IMR-90 (cell line): ENCODE data around the gene CIRBP. TPM values are rescaled to one million over a fixed set of nuclear protein-coding genes. Genes with fewer than 3 reads are reported as not detected.

ENCODE experiments used
- ATAC-seq: fragments of 200-7000 bp; cut with Tn5 transposase; 2 replicates; pipeline ENCODE4 v1.9.1; 2020; ENCODE audit warnings: low read depth, mild to moderate bottlenecking, moderate library complexity
- BruUV-seq: library from RNA; stranded (reverse); fragments of 400-500 nt; replicated peaks from 2 replicates; lab custom pipeline; 2021; lab: Mats Ljungman, UMichigan
- CTCF ChIA-PET: fragments of 300-600 bp; formaldehyde crosslinking; extraction: SDS; loops from one replicate; lab custom pipeline; 2021; ENCODE audit warnings: antibody characterized with exemption; lab: Yijun Ruan, JAX
- POLR2A ChIA-PET: fragments of 300-600 bp; sonication (Branson Sonifier 250); formaldehyde crosslinking; loops from one replicate; lab custom pipeline; 2022; ENCODE audit warnings: antibody characterized with exemption; ENCODE audit not compliant: unreplicated experiment; lab: Charles Lee
- DNase-seq: peaks from one replicate; pipeline ENCODE4 v3.0.0; 2013
- H2AFZ ChIP-seq: replicated peaks from 2 replicates; pipeline ENCODE3; 2013; ENCODE audit warnings: low read length, mild to moderate bottlenecking; ENCODE audit not compliant: poor library complexity
- H2AK5ac ChIP-seq: 2 replicates; pipeline ENCODE4 v1.6.1; 2013; ENCODE audit warnings: low read depth, low read length, inconsistent platforms
- H2AK9ac ChIP-seq: replicated peaks from 2 replicates; pipeline ENCODE3; 2013; ENCODE audit warnings: mild to moderate bottlenecking, low read depth, low read length, moderate library complexity; ENCODE audit not compliant: poor library complexity
- H2BK120ac ChIP-seq: 2 replicates; pipeline ENCODE4 v1.6.1; 2013; ENCODE audit warnings: low read depth, low read length, inconsistent platforms
- H2BK15ac ChIP-seq: 3 replicates; pipeline ENCODE4 v1.6.1; 2013; ENCODE audit warnings: low read depth, low read length, inconsistent platforms
- H2BK20ac ChIP-seq: 2 replicates; pipeline ENCODE4 v1.6.1; 2013; ENCODE audit warnings: low read depth, mild to moderate bottlenecking, inconsistent platforms, low read length, moderate library complexity
- H2BK5ac ChIP-seq: 2 replicates; pipeline ENCODE4 v1.6.1; 2013; ENCODE audit warnings: mild to moderate bottlenecking, low read depth, low read length, inconsistent platforms; ENCODE audit not compliant: poor library complexity, severe bottlenecking
- H3K14ac ChIP-seq: replicated peaks from 2 replicates; pipeline ENCODE4 v1.6.1; 2013; ENCODE audit warnings: low read depth, low read length, inconsistent platforms
- H3K18ac ChIP-seq: 2 replicates; pipeline ENCODE4 v1.6.1; 2013; ENCODE audit warnings: low read depth, low read length, control low read depth
- H3K23ac ChIP-seq: 2 replicates; pipeline ENCODE4 v1.6.1; 2013; ENCODE audit warnings: low read depth, low read length, inconsistent platforms
- H3K27ac ChIP-seq: 2 replicates; pipeline ENCODE4 v1.5.1; 2013; ENCODE audit warnings: mild to moderate bottlenecking, control low read depth, low read length; ENCODE audit not compliant: insufficient read depth
- H3K27me3 ChIP-seq: 2 replicates; pipeline ENCODE4 v1.6.1; 2013; ENCODE audit warnings: low read length; ENCODE audit not compliant: control insufficient read depth, insufficient read depth
- H3K36me3 ChIP-seq: 2 replicates; pipeline ENCODE4 v1.6.1; 2013; ENCODE audit warnings: low read length, mixed read lengths; ENCODE audit not compliant: control insufficient read depth, insufficient read depth
- H3K4ac ChIP-seq: 2 replicates; pipeline ENCODE4 v1.6.1; 2013; ENCODE audit warnings: low read depth, low read length, inconsistent platforms
- H3K4me1 ChIP-seq: 2 replicates; pipeline ENCODE4 v1.6.1; 2013; ENCODE audit warnings: low read length, mixed read lengths; ENCODE audit not compliant: control insufficient read depth, insufficient read depth
- H3K4me2 ChIP-seq: 2 replicates; pipeline ENCODE4 v1.6.1; 2013; ENCODE audit warnings: low read depth, mild to moderate bottlenecking, control low read depth, low read length, moderate library complexity
- H3K4me3 ChIP-seq: 2 replicates; pipeline ENCODE4 v1.5.1; 2013; ENCODE audit warnings: low read depth, mild to moderate bottlenecking, control low read depth, low read length, moderate library complexity; ENCODE audit not compliant: insufficient read depth
- H3K56ac ChIP-seq: 2 replicates; pipeline ENCODE4 v1.6.1; 2013; ENCODE audit warnings: low read length, inconsistent platforms; ENCODE audit not compliant: insufficient read depth; ENCODE audit errors: extremely low read depth
- H3K79me1 ChIP-seq, 2 experiments: 2 replicates each; pipeline ENCODE4 v1.6.1; 2013; ENCODE audit warnings: low read length in 2 of 2, inconsistent platforms in 1 of 2, low read depth in 1 of 2
- H3K9ac ChIP-seq: 2 replicates; pipeline ENCODE4 v1.6.1; 2013; ENCODE audit warnings: low read depth, low read length, control low read depth
- H3K9me1 ChIP-seq: 2 replicates; pipeline ENCODE4 v1.6.1; 2013; ENCODE audit warnings: low read length, inconsistent platforms; ENCODE audit not compliant: insufficient read depth
- H3K9me3 ChIP-seq: 2 replicates; pipeline ENCODE4 v1.6.1; 2013; ENCODE audit warnings: low read length; ENCODE audit not compliant: control insufficient read depth, insufficient read depth
- H4K20me1 ChIP-seq: 2 replicates; pipeline ENCODE4 v1.6.1; 2013; ENCODE audit warnings: low read length, inconsistent platforms; ENCODE audit not compliant: insufficient read depth
- H4K5ac ChIP-seq: 2 replicates; pipeline ENCODE4 v1.6.1; 2013; ENCODE audit warnings: mild to moderate bottlenecking, low read depth, low read length, control low read depth
- H4K8ac ChIP-seq, 2 experiments: 2 replicates each; pipeline ENCODE4 v1.6.1; 2013; ENCODE audit warnings: low read depth in 2 of 2, low read length in 2 of 2, control low read depth in 1 of 2, inconsistent platforms in 1 of 2
- H4K91ac ChIP-seq: 2 replicates; pipeline ENCODE4 v1.6.1; 2013; ENCODE audit warnings: low read depth, low read length, inconsistent platforms; ENCODE audit not compliant: insufficient read depth
- BHLHE40 ChIP-seq: fragments of 150-350 bp; IDR thresholded peaks from 2 replicates; pipeline ENCODE4 v1.6.1; 2016; ENCODE audit warnings: mild to moderate bottlenecking, low read depth, low read length
- CEBPB ChIP-seq: IDR thresholded peaks from 2 replicates; pipeline ENCODE4 v1.6.1; 2012; ENCODE audit warnings: low read depth, low read length, improper control_type of control experiment
- CHD1 ChIP-seq: IDR thresholded peaks from 2 replicates; pipeline ENCODE4 v1.6.1; 2012; ENCODE audit warnings: low read depth, low read length, improper control_type of control experiment
- FOS ChIP-seq: fragments of 150-350 bp; IDR thresholded peaks from 2 replicates; pipeline ENCODE4 v1.6.1; 2016; ENCODE audit warnings: low read depth, low read length
- MAFK ChIP-seq: IDR thresholded peaks from 2 replicates; pipeline ENCODE4 v1.6.1; 2012; ENCODE audit warnings: low read depth, low read length, improper control_type of control experiment
- MAZ ChIP-seq: IDR thresholded peaks from 2 replicates; pipeline ENCODE4 v1.6.1; 2012; ENCODE audit warnings: low read depth, mild to moderate bottlenecking, low read length, improper control_type of control experiment, moderate library complexity, borderline replicate concordance
- MXI1 ChIP-seq: IDR thresholded peaks from 2 replicates; pipeline ENCODE4 v1.6.1; 2012; ENCODE audit warnings: low read depth, mild to moderate bottlenecking, low read length, moderate library complexity, borderline replicate concordance
- NFE2L2 ChIP-seq: fragments of 150-350 bp; IDR thresholded peaks from 2 replicates; pipeline ENCODE4 v1.6.1; 2016; ENCODE audit warnings: low read depth, mild to moderate bottlenecking, low read length
- POLR2A ChIP-seq: IDR thresholded peaks from 2 replicates; pipeline ENCODE4 v1.6.1; 2012; ENCODE audit warnings: mild to moderate bottlenecking, low read depth, low read length
- RCOR1 ChIP-seq: IDR thresholded peaks from 2 replicates; pipeline ENCODE4 v1.6.1; 2012; ENCODE audit warnings: mild to moderate bottlenecking, low read length, improper control_type of control experiment; ENCODE audit not compliant: insufficient replicate concordance
- SMC3 ChIP-seq: fragments of 150-350 bp; IDR thresholded peaks from 2 replicates; pipeline ENCODE4 v1.6.1; 2016; ENCODE audit warnings: low read depth, mild to moderate bottlenecking, antibody characterized with exemption, low read length, moderate library complexity
- WGBS, 2 experiments: methylation state at CpG; one replicate each; pipeline versions ENCODE4 v1.1.5 to v1.1.7; 2013; ENCODE audit warnings: missing lambda C conversion rate in 2 of 2; ENCODE audit not compliant: insufficient read length in 1 of 2; ENCODE audit errors: extremely low coverage in 2 of 2; 5-methylcytosine and 5-hydroxymethylcytosine counted together
- dilution Hi-C: fragments of 300-500 bp; cut with HindIII; formaldehyde crosslinking; loops from one replicate; pipeline ENCODE4 v1.14.3; 2018; ENCODE audit warnings: low sequenced_read_pairs; ENCODE audit not compliant: unreplicated experiment
- in situ Hi-C: fragments of 300-500 bp; cut with MboI; formaldehyde crosslinking; loops from 3 replicates; pipeline ENCODE4 v1.14.3; 2019; ENCODE audit warnings: low sequenced_read_pairs, inconsistent platforms, mixed read lengths
- intact Hi-C: fragments of 100-400 bp; cut with micrococcal nuclease; formaldehyde crosslinking; loops from 2 replicates; pipeline ENCODE4 v1.10.0; 2022
- polyA plus RNA-seq, 3 experiments: library from polyadenylated mRNA; depleted of rRNA; stranded (reverse); fragments of >200 nt; gene quantifications; 2 replicates each; pipeline ENCODE4 v1.2.3, GENCODE V29; 2012; ENCODE audit warnings: low replicate concordance in 1 of 3
- total RNA-seq: library from RNA; depleted of rRNA; stranded (reverse); fragments of >200 nt; gene quantifications from 2 replicates; pipeline ENCODE4 v1.2.3, GENCODE V29; 2012
- TF ChIP-seq, protein P1 (sequence below): fragments of 150-350 bp; IDR thresholded peaks from 2 replicates; pipeline ENCODE4 v1.6.1; 2017; ENCODE audit warnings: mild to moderate bottlenecking, antibody characterized with exemption, low read length, low read depth
- TF ChIP-seq, protein P2 (sequence below): fragments of 150-350 bp; IDR thresholded peaks from 2 replicates; pipeline ENCODE4 v1.6.1; 2016; ENCODE audit warnings: low read depth, mild to moderate bottlenecking, low read length, moderate library complexity, borderline replicate concordance

The CIRBP gene
- total and polyA plus RNA-seq, 2 of the 4 experiments (the other 2 are of a cell fraction), result 299 to 542 TPM

DNA sequence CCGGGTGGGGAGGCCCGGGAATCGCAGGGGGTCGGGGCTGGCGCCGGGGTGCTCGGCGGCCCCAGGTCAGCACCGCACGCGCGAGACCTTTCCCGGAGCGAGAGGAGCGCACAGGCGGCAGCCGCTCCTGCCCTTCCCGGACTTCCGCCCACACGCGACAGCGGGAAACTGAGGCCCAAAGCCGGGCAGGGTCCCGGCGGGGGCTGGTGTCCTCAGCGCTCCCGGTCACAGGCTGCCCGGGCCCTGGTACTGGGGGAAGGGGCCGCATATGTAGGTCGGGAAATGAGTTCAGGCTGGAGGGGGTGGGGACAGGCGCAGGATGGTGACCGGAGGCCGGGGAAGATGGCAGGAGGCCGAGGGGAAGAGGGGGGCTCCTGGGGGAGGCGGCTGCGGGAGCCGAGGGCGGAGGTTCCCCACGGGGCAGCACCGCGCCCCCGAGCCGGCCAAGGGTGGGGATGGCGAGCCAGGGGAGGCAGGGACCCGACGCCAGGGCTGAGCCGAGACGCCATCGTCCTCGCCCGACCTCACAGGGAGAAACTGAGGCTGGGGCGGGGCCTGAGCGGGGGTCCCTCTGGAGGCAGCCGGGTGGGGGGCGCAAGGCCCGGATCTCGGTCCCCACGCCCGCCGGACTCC, 32.0 kb upstream of the CIRBP start:
- in situ Hi-C loops (no loop called here), intact Hi-C loops (no loop called here), dilution Hi-C loops (no loop called here)
- Histone ChIP-seq H3K14ac (peak overlapping the region; percentile 84), H2BK120ac (no peak overlapping the region), H3K9me1 (no peaks in the 10 kb centered on the region), H3K9ac (peak overlapping the region; percentile 93), H3K4ac (peak overlapping the region; percentile 56), H4K5ac (peak overlapping the region; percentile 58), H3K36me3 (peaks cover 29% of the 10 kb centered on the region; the same call in 1 of the 2 replicates), H2AFZ (peak overlapping the region; percentile 89), H3K79me1 (peaks cover 11 to 34% of the 10 kb centered on the region in 2 experiments), H4K8ac (peak overlapping the region; percentile 48 to 75; a peak in 2 of 4 replicates), H3K4me1 (peaks cover 31% of the 10 kb centered on the region), H3K27me3 (no peaks in the 10 kb centered on the region), H2BK15ac (no peak overlapping the region), H3K27ac (peak overlapping the region; percentile 64), H3K18ac (peak overlapping the region; percentile 15; the same call in 1 of the 2 replicates), H2BK20ac (no peak overlapping the region), H3K56ac (peak overlapping the region; percentile 49; the same call in 1 of the 2 replicates), H3K9me3 (no peaks in the 10 kb centered on the region), H4K20me1 (peaks cover 29% of the 10 kb centered on the region), H3K23ac (no peak overlapping the region; the same call in 1 of the 2 replicates), H3K4me3 (peak overlapping the region; percentile 94), H4K91ac (peak overlapping the region; percentile 66; the same call in 1 of the 2 replicates), H2BK5ac (peak overlapping the region; percentile 68), H3K4me2 (peak overlapping the region; percentile 95), H2AK9ac (peak overlapping the region; percentile 97), H2AK5ac (peak overlapping the region; percentile 93)
- ATAC-seq (peak; percentile 8), DNase-seq (no peak)
- ChIA-PET POLR2A (no interaction called here), CTCF (no interaction called here)
- WGBS, 2 experiments, result 2% methylated on average over 28 of the region's 60 CpGs; no CpG with 5 or more reads in 1 of the 2 experiments
- no TSS peak for BruUV-seq
- TF ChIP-seq, protein P1, sequence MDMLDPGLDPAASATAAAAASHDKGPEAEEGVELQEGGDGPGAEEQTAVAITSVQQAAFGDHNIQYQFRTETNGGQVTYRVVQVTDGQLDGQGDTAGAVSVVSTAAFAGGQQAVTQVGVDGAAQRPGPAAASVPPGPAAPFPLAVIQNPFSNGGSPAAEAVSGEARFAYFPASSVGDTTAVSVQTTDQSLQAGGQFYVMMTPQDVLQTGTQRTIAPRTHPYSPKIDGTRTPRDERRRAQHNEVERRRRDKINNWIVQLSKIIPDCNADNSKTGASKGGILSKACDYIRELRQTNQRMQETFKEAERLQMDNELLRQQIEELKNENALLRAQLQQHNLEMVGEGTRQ, result no peak
- no peak for TF ChIP-seq BHLHE40
- TF ChIP-seq MAFK, result no peak
- TF ChIP-seq, protein P2, sequence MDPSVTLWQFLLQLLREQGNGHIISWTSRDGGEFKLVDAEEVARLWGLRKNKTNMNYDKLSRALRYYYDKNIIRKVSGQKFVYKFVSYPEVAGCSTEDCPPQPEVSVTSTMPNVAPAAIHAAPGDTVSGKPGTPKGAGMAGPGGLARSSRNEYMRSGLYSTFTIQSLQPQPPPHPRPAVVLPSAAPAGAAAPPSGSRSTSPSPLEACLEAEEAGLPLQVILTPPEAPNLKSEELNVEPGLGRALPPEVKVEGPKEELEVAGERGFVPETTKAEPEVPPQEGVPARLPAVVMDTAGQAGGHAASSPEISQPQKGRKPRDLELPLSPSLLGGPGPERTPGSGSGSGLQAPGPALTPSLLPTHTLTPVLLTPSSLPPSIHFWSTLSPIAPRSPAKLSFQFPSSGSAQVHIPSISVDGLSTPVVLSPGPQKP, result no peak
- TF ChIP-seq RCOR1, result no peak
- TF ChIP-seq CHD1, result peak; percentile 32; the same call in 1 of the 2 replicates
- no peak for TF ChIP-seq NFE2L2
- no peak for TF ChIP-seq MAZ
- no peak for TF ChIP-seq SMC3
- no peak for TF ChIP-seq FOS
- TF ChIP-seq MXI1, result 0 out of 2 replicates have a peak, but pooled peaks have one; percentile 32
- no peak for TF ChIP-seq CEBPB
- TF ChIP-seq POLR2A, result no peak
